Activated T-helper 1 cell treated with anti-CD3 and anti-CD28 coated beads, Interleukin-2, amount 50 U/mL, for 16 hours (primary cell): ENCODE measurements around the gene OR14I1.

Source experiments
- DNase-seq, 2 donors: peaks; one replicate each; pipeline ENCODE4 v3.0.0-alpha.2; 2020; ENCODE audit warnings: low read depth in 1 of 2, low spot score in 1 of 2

OR14I1 gene

DNA sequence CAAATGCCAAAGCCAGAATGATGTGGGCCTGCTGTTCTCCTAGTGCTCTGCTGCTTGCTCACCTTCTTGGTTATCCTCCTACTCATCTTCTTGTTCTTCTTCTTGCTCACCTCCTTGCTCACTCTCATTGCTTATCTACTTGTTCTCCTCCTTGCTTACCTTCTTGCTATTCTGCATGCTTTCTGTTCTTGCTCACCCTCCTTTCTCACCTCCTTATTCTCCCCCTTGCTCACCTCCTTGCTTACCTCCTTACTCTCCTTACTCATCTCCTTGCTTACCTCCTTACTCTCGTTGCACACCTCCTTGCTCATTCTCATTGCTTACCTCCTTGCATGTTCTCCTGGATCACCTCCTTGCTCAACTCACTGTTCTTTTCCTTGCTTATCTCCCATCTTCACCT is at the start of gene OR14I1:
TSS of gene OR14I1 (minus strand) at position 53 of the 400 bp plus-strand sequence.
- no peak for DNase-seq

DNA sequence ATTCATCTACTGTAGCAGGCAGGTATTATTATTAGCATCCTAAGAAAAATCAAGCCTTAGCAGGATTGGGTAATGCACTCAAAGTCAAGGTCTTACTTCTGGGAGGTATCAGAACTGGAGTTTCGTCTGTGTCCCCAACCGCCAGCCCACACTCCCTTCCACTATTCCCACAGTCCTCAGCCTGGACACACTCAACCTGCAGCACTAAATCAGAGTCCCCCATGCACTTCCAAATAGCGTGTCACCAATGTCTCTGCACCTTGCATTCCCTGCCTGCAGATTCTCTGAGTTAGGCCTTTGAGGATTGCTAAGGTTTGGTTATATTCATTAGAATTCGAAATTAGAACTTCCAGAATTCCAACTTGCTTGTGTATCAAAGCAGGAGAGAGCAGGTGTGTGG is 49.1 kb upstream of the OR14I1 start:
- DNase-seq, result no peak

DNA sequence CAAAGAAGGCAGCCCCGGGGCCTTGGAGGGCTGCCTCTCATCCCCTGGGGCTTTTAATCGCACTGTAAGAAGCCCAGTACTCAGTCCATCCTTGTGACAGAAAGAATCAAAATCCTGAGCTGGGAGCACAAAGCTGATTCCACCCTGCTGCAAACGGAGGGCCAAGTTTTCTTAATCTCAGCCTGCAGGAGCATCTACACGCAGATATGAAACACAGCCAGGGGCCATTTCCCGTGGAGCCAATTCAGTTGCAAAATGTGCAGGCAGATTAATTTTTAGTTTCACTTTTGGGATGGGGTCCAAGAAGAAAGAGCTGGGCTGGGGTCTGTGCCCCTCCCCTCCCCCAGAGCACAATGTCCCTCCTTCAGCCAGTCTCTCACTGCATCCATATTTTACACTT is 48.6 kb upstream of the OR14I1 start:
- no peak for DNase-seq

DNA sequence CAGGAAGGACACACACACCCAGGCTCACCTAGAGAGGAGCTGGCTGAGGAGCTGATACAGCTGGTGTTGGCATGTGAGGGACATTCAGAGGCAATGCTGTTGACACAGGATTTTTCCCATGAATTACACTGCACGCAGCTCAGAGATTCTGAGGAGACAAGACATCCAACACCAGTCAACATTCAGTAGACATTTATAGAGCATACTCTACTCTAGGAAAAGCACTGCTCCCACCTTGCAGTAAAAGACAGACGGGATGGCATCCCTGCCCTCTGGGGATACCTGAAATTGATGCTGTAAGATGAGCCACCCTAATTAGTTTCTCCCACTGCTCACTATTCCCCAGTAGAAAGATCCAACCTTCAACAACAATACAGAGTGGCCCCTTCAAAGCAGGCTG is 47.9 kb upstream of the OR14I1 start:
- no peak for DNase-seq

DNA sequence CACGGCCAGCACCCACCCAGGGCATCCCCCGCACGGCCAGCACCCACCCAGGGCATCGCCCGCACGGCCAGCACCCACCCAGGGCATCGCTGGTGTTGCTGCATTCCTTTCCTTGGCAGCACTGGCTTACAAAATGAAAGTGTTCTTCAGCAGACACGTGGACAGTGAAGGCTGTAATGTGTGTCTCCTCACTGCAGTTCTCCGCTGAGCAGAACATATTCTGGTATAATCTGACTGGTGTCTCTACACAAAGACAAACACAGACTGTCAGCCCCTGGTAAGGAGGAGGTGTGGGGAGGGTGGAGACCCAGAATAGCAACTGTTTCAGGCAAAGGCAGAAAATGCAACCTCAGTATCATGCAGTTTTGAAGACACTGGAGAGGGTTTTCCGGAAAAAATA is 45.6 kb upstream of the OR14I1 start:
- no peak for DNase-seq

DNA sequence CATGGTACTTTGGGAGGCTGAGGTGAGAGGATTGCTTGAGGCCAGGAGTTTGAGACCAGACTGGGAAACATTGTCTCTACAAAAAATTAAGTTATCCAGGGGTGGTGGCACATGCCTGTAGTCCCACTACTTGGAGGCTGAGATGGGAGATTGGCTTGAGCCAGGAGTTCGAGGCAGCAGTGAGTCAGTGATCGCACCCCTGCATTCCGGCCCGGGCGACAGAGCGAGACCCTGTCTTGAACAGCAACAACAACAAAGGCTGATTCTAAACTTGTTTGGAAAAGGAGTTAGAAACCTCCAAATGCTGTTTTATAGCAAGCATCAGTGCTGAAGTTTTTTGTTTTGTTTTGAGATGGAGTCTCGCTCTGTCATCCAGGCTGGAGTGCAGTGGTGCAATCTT is 38.3 kb upstream of the OR14I1 start:
- no peak for DNase-seq

DNA sequence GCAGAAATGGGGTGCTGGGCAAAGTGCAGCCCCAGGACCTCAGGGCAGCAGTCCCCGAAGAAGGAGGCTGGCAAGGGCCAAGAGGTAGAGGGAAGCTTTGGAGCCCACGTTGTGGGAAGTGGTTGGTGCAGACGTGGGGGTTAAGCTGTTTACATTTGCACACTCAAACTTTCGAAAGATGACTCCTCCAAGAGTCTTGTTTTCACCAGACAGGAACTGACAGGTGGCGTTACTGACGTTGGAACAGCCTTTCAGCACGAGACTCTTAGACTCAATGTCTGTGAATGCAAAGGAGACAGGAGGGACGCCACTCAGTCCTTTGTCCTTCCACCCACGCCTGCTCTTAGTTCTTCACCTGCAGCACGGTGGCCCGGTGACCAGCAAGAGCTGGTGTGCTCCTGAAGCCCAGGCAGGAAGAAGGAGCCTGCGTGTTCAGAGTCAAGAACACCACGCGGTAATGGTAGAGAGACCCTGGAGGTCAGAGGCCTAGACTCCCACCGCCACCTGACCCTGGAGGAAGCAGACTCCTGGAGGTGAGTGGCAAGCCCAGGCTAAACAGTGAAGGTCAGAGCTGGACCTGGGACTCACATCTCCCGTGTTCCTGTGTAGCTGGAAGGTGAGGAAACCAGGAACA is 37.1 kb upstream of the OR14I1 start:
- DNase-seq, result no peak

DNA sequence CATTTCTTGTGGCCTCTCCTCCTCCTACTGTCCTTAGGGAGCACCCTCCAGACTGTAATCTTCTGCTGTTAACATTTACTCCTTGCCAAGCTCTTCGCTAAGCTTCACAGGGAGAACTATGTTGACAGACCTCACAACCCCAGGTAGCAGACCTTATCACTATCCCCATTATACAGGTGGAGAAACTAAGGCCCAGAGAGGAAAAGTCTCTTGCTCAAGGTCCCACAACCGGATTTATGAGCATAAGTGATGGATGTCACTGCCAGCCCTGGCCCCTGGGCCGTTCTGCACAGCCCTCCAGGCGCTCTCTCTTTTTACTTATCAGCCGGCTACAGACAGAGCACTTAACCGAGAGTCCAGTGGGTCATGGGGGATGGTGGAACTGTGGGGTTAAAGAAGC is 34.9 kb upstream of the OR14I1 start:
- no peak for DNase-seq

DNA sequence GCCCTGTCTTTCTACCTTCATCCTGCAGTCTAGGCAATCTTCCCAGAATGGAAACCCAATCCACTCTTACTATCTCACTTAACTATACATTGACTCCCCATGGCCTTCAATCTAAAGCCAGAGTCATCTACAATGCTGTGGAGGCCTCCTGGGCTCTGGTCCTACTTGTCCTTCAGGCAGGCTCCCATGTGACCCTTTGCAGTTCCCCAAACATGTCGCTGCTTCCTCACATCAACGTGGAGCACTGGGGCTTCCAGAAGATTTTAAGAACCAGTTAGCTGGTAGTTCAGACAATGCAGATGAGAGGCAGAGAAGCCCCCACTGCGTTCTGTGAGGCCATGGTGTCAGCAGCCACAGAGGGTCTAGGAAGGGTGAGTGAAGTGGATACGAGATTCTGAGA is 34.4 kb upstream of the OR14I1 start:
- no peak for DNase-seq

DNA sequence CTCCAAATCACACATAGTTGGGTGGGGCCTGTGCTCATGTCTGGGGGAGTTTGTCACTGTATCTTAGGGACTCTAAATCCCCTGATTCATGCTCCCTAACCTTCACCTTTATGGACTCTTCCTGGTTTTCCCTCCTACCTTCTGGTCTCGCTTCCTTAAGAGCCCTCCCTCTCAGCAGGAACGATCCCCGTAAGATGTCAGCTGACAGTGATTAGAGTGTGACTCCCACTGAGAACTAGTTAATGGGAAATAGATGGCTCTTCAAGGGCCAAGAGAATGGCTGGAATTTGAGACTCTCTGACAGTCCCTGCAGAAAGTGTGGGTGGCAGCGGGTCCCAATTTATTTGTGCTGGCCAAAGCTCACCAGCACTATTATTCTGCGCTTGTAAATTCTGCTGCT is 31.0 kb upstream of the OR14I1 start:
- no peak for DNase-seq

DNA sequence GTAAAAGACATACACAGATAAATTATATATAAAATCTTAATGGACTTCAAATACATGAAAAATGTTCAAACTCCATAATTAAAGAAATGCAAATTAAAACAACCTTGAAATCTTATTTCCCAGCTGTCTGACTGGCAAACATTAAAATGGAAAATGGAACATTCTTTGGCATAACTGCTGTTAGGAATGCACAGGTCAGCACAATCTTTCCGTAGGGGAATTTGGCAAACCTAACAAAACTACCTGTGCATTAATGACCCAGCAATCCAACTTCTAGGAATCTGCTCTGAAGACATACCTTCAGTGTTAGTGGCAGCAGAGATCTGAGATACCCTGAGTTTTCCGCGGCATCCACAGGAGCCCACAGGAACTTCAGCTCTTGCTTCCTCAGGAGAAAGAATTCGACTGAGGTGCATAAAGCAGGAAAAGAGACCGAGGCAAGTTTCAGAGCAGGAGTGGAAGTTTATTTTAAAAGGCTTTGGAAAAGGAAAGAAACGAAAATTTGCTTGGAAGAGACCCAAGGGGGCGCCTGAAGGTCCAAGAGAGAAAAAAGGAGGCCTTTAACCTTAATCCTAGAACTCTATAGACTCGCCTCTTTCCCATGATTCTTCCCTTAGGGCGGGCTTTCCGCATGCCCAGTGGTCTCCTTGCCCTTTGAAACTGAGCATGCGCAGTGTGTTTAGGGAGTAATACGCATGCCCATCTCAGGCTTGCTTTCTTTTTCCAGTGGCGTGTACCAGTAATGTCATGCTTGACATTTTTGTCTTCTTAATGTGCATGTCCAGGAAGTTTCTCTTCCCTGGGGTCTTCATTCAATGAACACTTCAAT is 28.2 kb upstream of the OR14I1 start:
- DNase-seq, result no peak

DNA sequence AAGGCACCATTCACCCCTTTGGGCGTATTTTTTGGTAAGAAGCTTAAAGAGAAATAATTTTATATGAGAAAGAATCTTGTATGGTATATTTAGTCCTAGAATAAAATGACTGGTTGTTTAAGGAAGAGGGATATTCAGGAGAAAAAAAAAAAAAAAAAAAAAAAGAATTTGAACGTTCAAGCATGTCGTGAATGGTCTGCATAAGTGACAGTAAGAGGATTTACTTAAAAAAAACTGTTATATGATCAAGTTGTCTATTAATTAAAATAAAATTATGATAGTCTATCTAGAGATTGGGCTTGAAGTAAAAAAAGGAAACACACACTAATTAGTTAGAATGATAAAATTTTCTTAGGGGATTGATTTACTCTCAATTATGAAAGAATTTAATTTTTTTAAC is 11.7 kb upstream of the OR14I1 start:
- DNase-seq, result no peak

DNA sequence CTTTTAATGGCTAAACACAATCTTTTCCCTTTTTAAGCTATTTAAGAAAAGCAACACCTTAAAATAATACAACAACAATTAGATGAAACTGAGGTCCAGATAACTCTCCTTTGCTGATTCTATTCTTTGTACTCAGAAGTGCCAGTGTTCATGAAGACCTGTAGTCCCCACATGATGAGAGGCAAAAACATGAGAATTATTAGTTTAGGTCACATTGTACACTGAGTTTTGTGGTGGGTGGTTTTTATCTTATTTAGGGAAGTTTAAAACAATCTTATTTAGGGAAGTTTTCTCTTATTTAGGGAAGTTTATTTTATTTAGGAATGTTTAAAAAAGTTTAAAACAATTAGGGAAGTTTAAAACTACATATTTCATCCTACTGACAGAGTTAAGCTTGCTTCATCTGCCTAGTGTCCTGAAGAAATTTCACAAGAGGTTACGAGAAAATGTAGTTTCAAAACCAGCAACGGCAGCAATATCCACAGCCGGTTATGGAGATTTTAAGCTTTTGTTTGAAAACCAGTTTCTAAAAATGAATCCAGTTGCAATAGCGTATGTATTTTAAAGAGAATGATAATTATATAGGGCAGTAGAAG is 7.8 kb upstream of the OR14I1 start:
- DNase-seq, result no peak

DNA sequence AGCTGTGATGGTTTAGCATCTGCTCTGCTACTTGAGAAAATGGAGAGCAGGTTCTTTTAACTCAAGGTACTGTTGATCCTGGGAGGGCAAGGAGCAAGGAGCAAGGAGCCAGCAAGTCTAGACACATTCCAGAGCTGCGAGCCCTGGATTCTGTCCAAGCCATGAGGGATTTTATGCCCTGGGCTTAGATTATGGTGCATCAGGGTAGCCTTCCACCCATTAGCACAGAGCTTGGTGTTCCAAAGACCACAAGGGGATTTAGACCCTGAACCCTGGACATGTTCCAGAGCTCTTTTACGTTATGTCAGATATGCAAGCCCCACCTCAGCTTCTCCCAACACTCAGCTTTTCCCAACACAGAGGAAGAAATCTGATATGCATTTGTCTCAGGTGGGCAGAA is 2.0 kb upstream of the OR14I1 start:
- no peak for DNase-seq

DNA sequence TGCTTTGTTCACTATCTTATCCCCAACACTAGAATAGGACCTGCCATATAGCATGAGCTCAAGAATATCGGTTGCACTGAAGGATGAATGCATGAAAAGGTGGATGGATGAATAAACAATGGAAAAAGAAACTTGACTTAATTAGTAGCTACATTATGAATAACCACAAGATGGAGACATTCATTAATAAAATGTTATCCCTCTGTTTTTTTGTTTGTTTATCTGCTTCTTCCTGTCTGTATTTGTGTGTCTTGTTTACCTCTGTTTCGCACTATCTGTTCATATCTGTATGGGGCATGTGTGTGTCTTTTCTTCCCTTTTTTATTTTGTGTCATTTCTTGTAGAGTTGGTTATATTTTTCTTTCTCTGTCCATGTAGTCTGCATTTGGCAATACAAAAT is 1.1 kb upstream of the OR14I1 start:
- DNase-seq, result no peak

DNA sequence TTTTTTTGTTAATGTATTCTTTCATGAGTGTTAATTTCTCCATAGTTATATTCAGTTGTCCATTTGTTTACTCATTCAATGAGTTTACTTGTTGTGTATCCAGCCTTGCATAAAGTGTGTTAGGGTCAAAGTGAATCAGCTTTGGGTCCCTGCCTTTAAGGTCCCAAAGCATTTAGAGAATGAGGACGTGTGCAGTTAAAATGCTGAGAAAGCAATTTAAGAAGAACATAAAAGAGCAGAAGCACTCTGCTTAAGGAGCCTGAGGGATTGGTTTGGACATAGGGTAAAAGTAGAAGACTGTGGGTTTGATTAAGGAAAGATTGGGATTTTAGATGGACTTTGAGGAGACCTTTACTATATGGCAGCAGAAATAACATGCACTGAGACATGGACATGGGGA is 3.5 kb downstream of the OR14I1 start:
- no peak for DNase-seq

DNA sequence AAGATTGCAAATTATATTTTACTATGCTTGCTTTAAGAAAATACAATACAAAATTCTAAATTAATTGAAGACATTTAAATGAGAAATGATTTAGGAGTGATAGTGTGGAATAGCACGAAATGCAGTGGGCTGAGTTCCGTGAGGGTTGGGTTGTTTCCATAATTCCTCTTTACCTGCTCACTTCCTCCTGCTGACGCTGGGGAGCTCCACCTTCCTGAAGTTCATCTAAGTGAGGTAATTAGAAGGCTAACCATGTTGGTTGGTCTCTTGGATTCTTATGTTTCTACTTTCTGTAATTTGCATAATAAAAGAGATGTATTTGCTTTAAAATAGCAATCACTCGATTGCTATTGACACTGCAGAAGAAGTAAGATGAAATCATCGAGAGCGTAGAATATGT is 4.7 kb downstream of the OR14I1 start:
- DNase-seq, result no peak

DNA sequence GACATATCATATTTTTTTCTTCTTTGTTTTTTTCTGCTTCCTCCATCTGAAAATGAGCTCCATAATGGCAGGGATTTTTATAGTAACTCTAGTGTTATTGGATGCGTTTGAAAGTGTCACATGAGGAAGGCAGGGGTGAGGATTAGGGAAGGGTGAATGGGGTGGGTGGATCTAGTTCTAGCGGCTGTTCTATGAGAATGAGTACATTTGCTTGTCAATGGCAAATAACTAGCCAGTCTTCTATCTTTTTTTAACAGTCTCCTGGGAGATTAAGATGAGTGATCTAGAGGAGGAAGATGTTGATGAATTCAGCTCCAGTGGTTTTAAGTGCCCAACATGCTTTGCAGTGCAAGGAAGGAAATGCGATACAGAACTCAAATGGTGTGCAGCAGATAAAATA is 5.8 kb downstream of the OR14I1 start:
- DNase-seq, result no peak

DNA sequence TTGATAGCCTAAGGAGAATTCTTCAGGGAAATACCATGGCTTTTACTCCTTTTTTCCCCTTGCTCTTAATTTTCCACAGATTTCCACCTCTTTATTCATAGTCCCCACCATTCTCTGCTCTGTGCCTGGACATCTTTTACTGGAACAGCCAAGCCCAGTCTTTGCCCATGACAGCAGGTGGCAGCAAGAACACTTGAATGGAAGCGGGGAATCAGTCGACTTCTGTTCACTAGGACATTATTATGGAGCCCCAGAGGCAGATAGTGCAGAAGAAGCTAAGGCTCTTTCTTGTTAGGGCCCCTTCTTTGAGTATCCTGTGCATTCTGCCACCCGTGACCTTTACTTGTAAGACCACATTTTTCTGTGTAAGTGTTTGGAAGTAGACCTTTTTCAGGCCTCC is 6.3 kb downstream of the OR14I1 start:
- DNase-seq, result no peak

DNA sequence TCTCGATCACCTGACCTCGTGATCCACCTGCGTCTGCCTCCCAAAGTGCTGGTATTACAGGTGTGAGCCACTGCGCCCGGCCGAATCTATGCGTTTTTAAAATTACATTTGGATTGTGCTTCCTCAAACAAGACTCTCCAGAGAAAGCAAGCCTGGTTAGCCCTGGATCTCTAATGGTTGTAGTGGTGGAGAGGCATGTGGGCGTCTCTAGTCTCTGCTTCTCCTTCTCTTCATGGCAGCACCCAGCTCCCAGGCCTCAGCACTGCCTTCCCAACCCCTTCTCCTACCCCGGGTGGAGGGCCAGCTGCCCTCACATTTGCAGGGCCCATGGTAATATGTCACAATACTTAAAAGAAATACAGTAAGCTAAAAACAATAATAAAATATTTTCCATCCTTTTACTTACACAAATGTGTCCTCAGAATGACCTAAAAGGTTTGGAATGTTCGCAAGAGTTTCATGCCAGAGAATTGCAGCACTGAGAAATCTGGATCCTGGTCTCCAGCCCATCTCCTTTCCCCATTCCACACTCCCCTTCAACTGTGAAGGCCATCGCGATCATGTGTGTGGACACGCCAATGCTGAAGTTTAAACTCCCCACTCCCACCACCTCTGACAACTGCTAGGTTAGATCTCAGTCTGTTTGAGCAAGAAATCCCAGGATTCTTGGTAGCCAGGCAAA is 7.0 kb downstream of the OR14I1 start:
- no peak for DNase-seq

DNA sequence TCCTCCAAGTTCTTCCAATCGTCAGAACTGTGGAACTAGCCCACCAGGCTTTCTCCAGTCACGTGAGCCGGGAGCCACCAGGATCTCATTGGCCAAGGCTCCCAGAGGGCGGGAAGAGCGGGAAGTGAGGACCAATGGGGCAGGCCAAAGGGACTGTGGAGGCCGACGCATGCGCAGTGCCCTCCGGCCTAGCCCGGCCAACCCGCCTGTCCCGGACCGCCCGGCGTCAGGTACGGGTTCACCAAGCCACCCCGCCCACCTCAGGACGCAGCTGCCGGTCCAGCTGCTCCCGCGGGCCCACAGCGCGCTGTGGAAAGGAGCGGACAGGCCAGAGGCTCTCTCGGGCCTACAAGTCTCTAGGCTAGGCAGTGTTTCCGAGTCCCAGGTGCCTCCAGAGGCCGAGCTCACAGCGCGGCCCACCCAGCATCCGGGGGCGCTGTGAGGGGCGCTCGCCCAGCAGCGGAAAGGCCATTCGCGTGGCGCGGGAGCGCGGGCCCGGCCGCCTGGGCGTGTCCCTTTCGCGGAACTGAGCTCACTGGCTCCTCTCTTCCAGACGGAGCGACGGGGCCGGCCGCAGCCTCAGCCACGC is 10.9 kb downstream of the OR14I1 start:
- no peak for DNase-seq
